Stimulated activated CD4-positive, alpha-beta T cell treated with anti-CD3 and anti-CD28 coated beads, Interleukin-4, amount 100 ng/mL, for 24 hours (primary cell): ENCODE data around the gene HOXD13.

Experiments used
- DNase-seq: peaks from one replicate; pipeline ENCODE4 v3.0.0-alpha.2; 2020

The HOXD13 gene

DNA sequence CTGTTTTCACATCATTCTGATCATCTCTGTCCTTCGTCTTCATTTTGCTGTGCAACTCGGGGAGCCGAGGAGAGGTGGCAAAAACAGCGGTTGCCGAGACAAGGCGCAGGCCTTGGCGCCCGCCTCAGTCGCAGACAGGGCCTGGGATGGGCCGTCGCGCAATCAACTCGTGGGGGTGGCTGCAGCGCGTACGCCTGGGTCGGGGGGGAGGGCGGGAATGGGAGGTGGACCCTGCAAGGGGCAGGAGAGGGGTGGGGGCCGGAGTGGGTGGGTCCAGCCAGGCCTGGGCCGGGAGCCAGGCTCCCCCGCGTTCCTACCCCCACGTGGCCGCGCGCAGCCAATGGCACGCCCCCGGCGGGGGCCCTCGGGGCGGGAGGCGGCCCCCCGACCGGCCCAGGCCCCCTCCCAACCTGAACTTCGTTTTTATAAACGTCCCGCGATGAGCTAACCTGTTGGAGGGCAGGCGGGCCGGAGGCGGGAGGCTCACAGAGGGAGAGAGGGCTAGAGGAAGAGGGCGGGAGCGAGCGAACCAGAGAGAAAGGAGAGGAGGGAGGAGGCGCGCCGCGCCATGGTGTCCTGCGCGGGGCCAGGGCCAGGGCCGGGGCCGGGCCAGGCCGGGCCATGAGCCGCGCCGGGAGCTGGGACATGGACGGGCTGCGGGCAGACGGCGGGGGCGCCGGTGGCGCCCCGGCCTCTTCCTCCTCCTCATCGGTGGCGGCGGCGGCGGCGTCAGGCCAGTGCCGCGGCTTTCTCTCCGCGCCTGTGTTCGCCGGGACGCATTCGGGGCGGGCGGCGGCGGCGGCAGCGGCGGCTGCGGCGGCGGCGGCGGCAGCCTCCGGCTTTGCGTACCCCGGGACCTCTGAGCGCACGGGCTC is at the start of gene HOXD13:
Gene HOXD13, plus strand, starts transcription at position 452 of the 875 bp plus-strand sequence. Its CDS starts 170 bp downstream, at position 622.
- DNase-seq: no peak

DNA sequence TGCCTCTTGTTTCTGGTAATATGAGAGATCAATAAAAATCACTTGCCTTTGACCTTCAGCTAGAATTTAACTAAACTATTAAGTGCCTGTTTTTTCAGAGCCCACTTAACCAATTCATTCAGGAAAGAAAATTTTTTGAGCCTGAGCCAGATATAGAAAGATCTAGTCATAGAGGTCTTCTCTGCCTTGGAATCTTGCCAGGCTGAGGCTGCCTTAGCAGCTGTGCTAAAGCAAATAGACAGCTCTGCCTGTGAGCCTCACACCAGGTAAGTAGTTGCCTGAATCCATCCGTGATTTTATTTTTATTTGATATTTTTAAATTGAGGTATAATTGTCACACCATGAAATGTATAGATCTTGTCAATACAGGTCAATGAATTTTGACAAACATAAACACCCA is 36.1 kb upstream of the HOXD13 start:
- DNase-seq: no peak

DNA sequence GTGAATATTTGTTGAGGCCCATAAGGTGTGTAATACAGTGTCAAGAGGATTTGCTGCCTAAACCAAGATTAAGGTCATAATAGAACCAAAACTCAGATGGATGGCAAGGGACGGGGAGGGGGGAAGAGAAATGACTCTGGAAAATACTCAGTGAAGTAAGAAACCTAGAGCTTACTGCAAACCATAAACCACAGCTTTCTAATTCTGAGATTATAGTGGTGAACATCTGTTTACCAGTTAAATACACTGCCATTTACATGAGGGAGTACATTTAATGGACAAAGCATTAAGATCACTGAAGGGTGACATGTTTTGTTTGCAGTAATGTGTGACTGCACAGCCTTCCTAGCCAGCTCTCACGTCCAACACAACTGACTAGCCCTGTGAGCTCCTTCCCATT is 28.6 kb upstream of the HOXD13 start:
- no peak for DNase-seq

DNA sequence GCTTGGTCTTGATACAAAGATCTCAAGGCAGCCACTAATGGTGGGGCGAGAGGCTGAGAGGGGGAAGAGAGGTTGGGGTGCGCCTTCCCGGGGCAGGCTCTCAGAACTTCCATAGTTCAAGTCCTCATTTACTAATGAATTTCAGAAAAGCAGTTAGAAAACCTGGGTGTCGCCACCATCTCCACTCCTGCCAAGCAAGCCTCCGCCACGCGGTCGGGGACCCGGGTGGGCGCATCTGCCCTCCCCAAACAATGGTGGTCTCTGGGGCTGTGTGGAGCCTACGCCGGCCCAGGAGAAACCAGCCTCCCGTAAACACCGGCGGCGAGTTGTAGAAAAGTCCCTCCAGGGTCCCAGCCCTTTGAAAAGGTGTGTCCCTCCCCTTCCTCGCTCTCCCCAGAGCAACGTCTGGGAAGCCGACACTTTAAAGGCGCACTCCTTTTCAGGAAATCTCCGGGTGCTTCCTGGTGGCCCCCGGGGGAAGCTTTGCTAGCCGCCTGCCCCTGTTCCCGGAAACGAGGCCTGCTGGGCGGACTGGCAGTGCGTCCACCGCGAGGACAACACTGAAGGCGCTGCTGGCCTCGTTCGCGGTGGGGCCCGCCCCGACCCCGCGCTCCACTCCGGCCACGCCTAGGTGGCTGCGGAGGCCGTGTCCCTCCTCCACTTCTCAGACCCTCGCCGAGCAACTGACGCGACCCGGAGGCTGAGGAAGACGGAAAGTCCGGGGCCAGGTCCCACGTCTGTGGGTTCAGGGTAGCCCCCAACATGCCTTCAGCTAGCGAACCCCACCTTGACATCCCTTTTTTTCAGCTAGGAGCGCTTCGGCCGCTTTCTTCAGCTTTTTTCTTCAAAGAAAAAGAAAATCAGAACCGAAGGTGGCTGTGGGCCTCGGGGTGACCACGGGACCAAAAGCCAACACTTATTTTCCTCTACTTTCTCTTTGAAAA is 25.6 kb upstream of the HOXD13 start:
- no peak for DNase-seq

DNA sequence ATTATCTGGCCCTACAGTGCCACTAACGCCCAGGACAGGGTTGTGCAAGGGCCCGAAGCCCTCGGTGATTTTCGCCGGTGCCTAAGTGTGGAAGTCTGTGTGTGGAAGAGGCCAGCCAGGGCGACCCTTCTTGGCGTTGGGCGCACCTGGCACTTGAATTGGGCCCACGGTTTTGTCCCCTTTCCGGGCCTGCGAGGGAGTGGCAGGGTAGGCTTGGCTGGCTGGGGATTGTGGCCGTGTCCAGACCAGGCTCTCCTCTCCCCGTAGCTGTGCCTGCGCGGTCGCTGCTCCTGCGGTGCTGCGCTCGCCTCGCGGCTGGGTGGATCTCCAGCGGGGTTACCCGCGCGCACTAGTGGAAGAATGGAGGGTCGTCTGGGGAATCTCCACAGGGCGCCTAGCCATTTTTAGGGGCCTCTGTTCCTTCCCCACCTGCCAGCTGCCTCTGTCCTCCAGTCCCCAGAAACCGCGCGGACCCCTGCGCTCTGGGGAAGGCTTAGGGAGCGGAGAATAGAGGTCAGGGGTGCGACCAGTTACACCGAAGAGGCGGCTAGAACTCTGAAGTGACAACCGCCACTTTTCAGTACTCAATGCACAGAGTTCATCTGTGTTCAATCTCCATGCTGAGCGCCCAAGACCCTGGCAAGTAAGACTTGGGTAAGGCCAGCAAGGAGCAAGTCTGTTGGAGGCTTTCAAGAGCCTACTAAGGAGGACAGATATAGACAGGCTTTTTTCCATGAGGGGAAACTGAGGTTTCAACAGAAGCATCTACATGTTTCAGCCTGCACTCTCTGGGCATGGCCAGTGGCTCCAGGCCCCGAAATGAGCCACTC is 24.7 kb upstream of the HOXD13 start:
- no peak for DNase-seq

DNA sequence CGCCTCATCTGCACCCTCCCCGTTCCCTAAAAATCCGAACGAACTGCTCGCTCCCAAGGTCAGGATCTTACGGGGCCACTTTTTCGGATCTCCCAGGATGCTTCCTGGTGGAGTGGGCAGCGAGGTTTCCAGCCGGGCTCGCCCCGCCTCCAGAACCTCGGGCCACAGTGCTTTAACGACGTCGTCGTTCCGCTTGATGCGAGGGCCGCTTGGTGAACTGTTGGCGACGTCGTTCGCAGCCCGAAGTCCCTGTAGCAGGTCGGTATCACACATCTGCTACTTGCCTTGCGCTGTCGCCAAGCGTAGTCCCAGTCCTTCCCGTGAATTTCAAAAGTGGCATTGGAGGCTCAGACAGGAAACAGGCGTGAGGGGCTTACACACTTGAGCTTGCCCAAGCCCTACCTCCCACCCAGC is 24.1 kb upstream of the HOXD13 start:
- DNase-seq: no peak

DNA sequence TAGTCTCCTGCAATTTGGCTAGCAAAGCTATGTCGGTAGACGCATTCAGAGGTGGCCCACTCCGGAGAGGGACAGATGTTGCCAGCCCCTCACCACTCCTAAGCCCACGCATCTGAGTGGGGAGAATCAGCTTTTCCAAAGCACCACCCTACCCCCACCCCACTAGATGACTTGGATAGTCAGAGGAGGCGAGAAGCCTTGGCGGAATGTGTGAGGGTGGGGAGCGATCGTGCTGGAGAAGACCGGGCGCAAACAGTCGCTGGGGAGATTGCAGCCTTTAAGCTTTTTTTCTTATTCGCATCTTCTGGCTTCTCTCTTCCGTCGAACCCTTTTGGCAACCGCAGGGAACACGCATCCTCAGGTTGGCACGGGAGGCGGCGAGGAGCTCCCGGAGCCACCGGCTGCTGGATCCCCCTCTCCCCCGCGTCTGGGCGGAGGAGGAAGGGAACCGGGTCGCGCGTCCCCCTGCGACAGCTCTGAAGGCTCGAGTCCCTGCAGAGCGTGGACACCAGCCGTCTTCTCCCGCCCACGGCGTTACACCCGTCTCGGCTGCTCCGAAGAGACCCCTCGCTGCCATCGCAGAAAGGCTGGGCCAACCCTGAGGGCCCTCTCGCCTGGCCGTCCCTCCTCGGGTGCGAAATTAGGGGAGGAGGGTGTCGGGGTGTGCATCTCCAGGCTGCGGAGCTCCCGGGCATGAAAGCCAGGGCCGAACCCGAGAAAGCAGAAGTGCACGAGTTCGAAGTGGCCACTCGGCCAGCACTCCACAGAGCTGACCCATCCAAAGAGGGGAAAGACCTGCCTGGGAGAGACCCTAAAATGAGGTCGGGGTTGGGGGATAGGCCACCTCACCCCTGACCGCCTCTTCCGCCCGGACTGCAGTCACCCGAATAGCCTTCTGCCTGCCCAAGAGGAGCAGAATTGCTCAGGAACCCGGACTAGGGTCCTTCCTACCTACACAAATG is 20.9 kb upstream of the HOXD13 start:
- DNase-seq: no peak

DNA sequence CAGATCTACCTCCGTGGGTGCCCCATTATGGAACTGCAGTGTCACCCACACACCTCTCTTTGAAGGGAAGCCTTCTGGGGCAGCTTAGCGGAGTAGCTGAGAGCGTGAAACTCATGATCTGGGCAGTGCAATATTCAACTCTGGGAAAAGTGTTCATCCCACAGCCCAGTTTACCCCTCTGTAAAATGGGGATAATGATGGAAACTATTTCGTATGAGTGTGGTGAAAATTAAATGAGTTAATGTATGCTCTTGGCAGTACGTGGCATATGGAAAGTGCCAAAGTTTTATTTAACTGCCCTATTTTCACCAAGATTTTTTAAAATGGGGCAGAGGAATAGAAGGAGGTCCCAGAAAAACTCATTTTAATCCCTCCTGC is 20.2 kb upstream of the HOXD13 start:
- DNase-seq: no peak

DNA sequence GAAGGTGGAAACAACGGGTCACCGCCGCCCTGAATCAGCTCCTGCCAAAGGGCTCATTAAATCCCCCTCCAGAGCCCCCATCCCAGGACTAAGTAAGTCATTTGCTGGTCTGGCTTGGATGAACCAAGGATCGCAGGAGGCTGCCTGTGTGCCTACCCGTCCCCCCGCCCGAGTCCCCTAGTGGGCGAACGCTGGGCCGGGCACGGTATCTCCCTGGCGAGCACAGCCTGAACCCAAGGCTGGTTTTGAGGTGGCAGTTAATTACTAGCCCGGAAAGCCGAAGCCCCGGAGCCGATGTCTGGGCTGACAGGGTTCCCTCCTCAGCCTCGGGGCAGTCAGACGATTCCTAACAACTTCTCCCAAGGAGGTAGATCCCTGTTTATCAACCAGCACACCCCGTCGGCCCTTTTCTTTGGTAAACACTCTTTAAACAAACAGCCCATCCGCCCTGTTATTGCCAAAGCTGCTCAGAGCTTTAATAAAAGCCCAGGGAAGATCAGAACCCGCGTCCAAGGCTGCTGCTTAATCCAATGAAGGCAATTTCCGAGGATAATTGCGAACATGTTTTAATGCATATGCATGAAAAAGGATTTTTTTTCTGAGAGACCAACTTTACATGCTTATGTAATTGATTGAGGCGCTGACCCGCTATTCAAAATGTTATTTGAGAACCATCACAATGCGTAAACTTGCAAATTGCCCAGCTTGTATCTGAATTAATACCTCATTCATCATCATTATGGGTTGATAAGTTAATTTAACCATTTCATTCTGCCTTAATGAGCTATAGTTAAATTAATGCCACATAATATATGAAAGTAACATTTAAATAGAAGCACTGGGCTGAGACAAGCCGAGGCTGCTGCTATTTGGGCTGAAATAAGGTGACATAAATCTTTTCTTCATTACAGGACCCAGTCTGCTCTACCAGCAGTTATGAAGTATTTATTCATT is 19.3 kb upstream of the HOXD13 start:
- no peak for DNase-seq

DNA sequence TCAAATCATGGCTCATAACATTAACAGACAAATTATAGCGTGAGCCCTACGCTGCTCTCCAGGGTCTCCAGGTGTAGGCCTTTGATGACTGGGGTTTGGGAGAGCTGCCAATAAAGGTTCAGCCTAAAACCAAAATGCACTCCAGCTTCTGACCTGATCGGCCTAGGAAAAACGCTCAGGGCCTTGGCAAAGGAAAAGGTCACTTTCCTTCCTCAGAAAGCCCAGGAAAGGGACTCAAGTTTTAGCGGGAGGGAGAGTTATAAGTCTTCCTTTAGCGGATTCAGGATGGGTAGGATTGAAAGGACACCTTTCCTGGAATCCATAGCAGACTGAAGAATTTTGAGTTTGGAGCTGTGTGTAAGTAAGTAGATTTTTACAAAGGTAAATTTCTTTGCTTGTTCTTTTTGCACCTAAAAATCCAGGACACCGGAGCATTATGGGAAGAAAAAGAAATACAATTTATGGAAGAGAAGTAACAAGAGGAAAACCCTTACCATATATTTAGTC is 17.5 kb upstream of the HOXD13 start:
- DNase-seq: no peak

DNA sequence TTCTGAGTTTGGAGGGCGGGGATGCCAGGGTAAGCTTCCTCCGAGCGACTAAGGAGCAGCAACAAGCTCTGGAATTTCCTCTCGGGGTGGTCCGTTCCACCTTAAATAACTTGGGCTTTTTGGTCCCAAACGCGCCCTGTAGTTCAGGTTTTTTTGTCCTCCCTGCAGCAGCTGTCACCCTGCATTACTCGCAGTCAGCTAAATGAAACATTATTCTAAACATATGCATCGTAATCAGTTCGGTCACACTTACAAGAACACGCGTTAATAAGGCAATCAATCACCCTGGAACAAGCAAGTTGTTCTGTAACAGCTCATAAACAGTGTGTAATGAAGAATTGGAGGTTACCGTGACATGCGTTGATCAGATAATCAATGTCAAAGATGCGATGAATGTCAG is 17.0 kb upstream of the HOXD13 start:
- DNase-seq: no peak

DNA sequence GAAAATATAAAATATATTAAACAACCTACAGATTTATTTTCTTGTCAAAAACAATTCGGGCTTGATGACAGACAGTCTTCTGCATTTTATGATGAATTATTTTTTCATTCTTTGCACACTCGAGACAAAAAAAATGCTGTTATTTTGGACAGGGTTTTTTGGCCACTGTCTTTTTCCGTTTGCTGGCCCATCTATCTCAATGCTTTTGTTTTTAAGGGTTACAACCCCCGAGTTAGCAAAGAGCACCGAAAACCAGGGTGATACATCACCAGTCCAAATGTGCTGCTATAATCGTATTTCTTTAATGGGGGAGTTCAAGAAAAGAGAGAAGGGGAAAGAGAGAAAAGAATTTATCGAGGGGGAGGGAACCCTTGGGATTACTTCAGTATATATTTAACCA is 16.5 kb upstream of the HOXD13 start:
- DNase-seq: no peak

DNA sequence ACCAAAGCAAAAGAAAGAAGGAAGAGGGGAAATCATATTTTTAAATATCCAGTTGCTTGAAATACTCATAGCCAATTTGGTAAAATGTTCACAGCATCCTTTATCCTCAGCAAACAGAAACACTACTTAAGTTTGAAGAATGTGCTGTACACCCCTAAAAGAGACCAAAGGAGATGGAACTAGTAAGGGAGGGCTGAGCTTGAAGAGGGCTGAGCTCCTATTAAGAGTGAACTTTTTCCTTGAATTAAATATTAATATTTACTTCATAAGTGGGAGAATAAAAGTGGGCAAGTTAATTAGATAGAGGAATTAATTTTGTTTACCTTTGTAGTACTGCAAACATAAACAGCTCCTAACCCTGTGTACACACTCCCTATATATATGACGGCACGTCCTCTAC is 15.7 kb upstream of the HOXD13 start:
- DNase-seq: no peak

DNA sequence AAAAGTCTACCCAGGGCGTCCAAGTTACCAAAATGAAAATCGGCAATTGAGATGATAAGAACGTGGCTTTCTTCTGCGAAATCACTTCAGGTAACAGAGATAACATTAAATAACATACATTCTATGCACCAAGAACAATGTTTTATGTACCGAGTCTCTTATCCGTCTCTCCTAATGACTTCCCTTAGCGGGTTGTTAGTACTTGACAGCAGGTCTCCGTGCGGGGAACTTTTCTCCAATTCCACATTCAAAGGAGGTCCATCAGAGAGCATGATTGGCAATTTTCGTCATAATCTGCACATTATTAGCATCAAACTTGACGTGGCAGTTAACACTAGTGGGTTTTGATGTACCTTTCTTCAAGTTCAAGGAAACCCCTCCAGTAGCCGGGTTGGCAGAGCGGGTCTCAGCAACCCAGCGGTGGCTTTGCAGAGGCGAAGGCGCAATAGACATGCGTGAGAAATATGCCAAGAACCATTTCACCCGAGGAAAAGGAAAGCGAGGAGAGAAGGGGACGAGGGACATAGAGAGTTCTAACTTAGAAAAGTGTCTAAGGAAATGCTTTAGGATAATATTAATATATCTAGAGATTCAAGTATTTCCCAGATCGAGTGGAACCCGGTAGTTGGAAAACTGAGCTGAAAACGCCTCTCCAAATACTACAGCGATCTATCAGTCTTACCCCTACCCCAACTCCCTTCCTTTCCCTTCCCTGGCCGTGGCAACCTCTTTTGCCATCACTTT is 13.8 kb upstream of the HOXD13 start:
- DNase-seq: no peak

DNA sequence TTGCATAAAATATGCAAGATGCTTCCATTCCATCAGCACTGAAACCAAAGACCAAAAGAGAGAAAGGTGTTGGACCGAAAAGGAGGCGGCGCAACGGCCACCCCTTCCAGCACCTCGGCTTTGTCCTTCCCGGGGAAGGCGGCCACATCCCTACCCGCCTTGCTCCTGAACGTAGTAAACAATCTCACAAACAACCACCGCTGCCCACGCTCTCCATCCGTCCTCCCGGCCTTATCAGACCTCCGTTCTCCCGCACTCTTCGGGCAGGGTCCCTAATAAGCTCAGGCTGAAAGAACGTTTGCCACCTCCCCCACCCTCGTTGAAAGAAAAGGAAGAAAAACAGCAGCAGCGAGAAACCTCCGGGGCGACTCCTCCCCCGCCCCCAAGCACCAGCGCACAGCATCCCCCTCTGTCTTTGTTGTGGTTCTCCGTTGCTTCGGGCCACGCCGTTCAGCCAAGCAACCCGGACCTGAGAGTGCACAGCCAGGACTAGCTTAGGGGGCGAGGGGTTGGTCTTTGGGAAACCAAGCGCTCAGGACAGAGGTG is 13.2 kb upstream of the HOXD13 start:
- no peak for DNase-seq

DNA sequence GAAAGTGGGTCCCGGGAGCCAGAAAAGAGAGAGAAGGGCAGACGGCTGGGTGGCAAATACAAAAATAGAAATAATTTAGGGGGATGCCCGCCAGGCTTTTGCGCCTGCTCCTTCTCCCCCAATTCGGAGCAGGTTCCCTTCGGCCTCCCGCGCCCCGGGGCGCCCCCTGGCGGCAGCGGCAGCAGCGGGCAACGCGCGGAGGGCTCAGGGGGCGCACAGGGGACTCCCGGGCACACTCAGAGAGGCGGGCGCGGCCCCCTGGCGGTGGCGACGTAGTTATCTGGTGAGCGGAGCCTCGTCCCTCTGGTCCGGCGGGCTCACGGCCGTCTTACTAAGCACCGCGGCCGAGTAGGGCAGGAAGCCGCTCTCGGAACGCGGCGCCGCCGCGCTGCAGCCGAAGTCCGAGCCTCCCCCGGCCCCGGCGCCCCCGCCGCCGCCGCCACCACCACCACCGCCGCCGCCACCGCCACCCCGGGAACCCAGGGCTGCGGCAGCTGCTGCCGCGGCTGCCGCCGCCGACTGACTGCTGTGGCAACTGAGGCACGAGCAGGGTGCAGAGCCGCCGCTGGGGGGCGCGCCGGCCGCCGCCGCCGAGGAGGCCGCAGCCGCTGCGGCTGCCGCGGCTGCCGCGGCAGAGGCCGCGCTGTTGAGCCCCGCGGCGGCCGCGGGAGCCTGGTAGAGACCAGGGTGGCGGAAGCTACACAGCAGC is 12.5 kb upstream of the HOXD13 start:
- DNase-seq: no peak

DNA sequence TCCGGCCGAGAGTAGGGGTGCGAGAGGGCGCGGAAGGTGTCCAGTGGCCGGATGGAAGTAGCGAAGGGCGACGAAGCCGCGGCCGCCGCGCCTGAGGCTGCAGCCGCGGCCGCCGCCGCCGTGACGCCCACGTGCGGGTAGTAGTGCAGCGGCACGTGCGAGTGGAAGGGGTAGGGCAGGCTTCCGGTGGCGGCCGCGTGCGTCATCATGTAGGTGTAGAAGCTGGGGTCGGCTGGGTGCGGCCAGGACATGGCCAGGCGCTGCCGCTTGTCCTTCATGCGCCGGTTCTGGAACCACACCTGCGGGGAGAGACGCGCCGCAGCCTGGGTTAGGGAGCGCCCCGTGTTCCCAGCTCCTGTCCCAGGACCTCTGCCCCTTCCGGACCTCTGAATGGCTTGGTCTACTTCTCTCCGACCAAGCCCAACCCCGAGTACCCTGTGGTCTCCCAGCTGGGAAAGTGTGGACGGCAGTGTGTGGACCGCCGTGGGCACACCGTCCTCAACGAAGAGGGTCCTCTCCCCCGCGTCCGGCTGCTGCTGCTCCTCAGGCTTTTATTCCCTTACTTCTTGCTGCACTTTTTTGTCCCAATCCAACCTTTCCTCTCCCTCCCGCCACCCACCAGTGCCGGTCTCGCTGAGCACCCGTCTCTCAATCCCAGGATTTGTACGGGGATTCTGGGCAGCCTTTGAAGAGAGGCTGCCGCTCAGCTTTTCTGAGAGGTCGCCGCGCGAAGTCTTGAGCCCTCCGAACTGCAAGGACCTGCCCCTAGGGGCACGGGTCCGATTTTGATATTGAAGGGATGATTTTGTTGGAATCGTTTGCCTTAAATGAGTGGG is 11.8 kb upstream of the HOXD13 start:
- DNase-seq: no peak
